ENCODE measurements around the gene D2HGDH. TPM values are rescaled to one million over a fixed set of nuclear protein-coding genes. Genes with fewer than 3 reads are reported as not detected.

The D2HGDH gene
- total and polyA plus RNA-seq, 2 of the 13 experiments (the other 11 are each of a cell fraction or from before 2014, with no cell fraction given): 19.2 to 20.3 TPM

- TF ChIP-seq SATB2 (CRISPR knock-in tag; IDR thresholded peaks at IDR 0.05): peak; percentile 96
- peak; percentile 40; the same call in 1 of the 2 replicates for TF ChIP-seq ZNF460 (CRISPR knock-in tag; IDR thresholded peaks at IDR 0.05; ENCODE audit: borderline replicate concordance)
- TF ChIP-seq NR2C2 (CRISPR knock-in tag; IDR thresholded peaks at IDR 0.05; ENCODE audit: borderline replicate concordance): peak; percentile 67; the same call in 1 of the 2 replicates
- no peak for TF ChIP-seq FOXP1 (IDR thresholded peaks at IDR 0.05)
- TF ChIP-seq FOXP1 (CRISPR knock-in tag; IDR thresholded peaks at IDR 0.05): no peak; the same call in 1 of the 2 replicates
- peak; percentile 93 for TF ChIP-seq TOPORS (CRISPR knock-in tag; IDR thresholded peaks at IDR 0.05)
- peak; percentile 95 for TF ChIP-seq BRCA1 (CRISPR knock-in tag; IDR thresholded peaks at IDR 0.05)
- TF ChIP-seq, protein P1, sequence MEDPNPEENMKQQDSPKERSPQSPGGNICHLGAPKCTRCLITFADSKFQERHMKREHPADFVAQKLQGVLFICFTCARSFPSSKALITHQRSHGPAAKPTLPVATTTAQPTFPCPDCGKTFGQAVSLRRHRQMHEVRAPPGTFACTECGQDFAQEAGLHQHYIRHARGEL (CRISPR knock-in tag; IDR thresholded peaks at IDR 0.05): no peak
- TF ChIP-seq GATA4 (IDR thresholded peaks at IDR 0.05; ENCODE audit: borderline replicate concordance, low read depth): peak; percentile 64; the same call in 1 of the 2 replicates
- peak; percentile 86; the same call in 1 of the 2 replicates for TF ChIP-seq KDM3A (CRISPR knock-in tag; IDR thresholded peaks at IDR 0.05; ENCODE audit: low read depth)
- no peak for TF ChIP-seq NONO (IDR thresholded peaks at IDR 0.05)
- peak; percentile 87 for TF ChIP-seq NONO (CRISPR knock-in tag; conservative IDR thresholded peaks at IDR 0.05)
- peak; percentile 94; the same call in 1 of the 2 replicates for TF ChIP-seq ZNF614 (CRISPR knock-in tag; IDR thresholded peaks at IDR 0.05; ENCODE audit: borderline replicate concordance)
- 0 out of 2 replicates have a peak, but pooled peaks have one; percentile 65 for TF ChIP-seq THYN1 (CRISPR knock-in tag; IDR thresholded peaks at IDR 0.05; ENCODE audit: borderline replicate concordance, low read depth)
- TF ChIP-seq ATAD3A (CRISPR knock-in tag; IDR thresholded peaks at IDR 0.05): no peak
- peak; percentile 63; the same call in 1 of the 2 replicates for TF ChIP-seq ZNF816 (CRISPR knock-in tag; IDR thresholded peaks at IDR 0.05; ENCODE audit: borderline replicate concordance)
- no peak for TF ChIP-seq ATRX (CRISPR knock-in tag; IDR thresholded peaks at IDR 0.05; ENCODE audit: borderline replicate concordance)
- 0 out of 2 replicates have a peak, but pooled peaks have one; percentile 16 for TF ChIP-seq HNF1A (IDR thresholded peaks at IDR 0.05; ENCODE audit: low read depth)
- peak; percentile 84 for TF ChIP-seq HNF1A (CRISPR knock-in tag; IDR thresholded peaks at IDR 0.05; ENCODE audit: borderline replicate concordance)
- TF ChIP-seq NCOA1 (CRISPR knock-in tag; IDR thresholded peaks at IDR 0.05): peak; percentile 93
- no peak for TF ChIP-seq ZNF530 (CRISPR knock-in tag; IDR thresholded peaks at IDR 0.05; ENCODE audit: low read depth)
- TF ChIP-seq SP1 (IDR thresholded peaks at IDR 0.05): no peak
- no peak for TF ChIP-seq SP1 (CRISPR knock-in tag; IDR thresholded peaks at IDR 0.05)
- peak; percentile 94 for TF ChIP-seq HDAC1 (CRISPR knock-in tag; IDR thresholded peaks at IDR 0.05)
Observed at GRCh38 chr2:241808721-241809382, 74.4 kb downstream of the D2HGDH start, which contains the start of gene NEU4 (continued).

Measured in HepG2 (cell line).